GM19438 (cell line): ENCODE measurements around the gene PLSCR1.
A peak's percentile ranks its signal among the peaks of the same experiment; 100 is the strongest.
"Not testable (repeated sequence)": the region's sequence is repeated elsewhere in the genome, so short reads cannot be mapped to it uniquely, and the experiment has no call there.

Experiments
- ATAC-seq: cut with Tn5 transposase; IDR thresholded peaks from one replicate; pipeline ENCODE4 v1.9.1; 2021; ENCODE audit warnings: low read depth; ENCODE audit not compliant: unreplicated experiment

Gene PLSCR1

GRCh38 chr3:146550743-146551510 lies 6.5 kb upstream of the PLSCR1 start:
- ATAC-seq: peak; percentile 95

- ATAC-seq: no peak
These were observed 5.7 kb upstream of the PLSCR1 start for GRCh38 chr3:146550070-146550615.

- ATAC-seq: no peak
These were observed 2.9 kb upstream of the PLSCR1 start for GRCh38 chr3:146547235-146547835.

- no peak for ATAC-seq
These were observed 2.1 kb upstream of the PLSCR1 start for GRCh38 chr3:146546366-146546965.

- ATAC-seq: no peak
These were observed 622 bp upstream of the PLSCR1 start for GRCh38 chr3:146544929-146545528.

- peak; percentile 9 for ATAC-seq
These were observed 876 bp downstream of the PLSCR1 start for GRCh38 chr3:146543461-146544001.

- ATAC-seq: no peak
These were observed 1.4 kb downstream of the PLSCR1 start for GRCh38 chr3:146542978-146543377.

- ATAC-seq: no peak
These were observed 2.2 kb downstream of the PLSCR1 start for GRCh38 chr3:146542179-146542578.

- ATAC-seq: no peak
These were observed 3.4 kb downstream of the PLSCR1 start for GRCh38 chr3:146540978-146541377.

GRCh38 chr3:146540236-146540635 lies 4.2 kb downstream of the PLSCR1 start:
- no peak for ATAC-seq

GRCh38 chr3:146539315-146539714 lies 5.1 kb downstream of the PLSCR1 start:
- ATAC-seq: no peak

GRCh38 chr3:146537603-146538002 lies 6.8 kb downstream of the PLSCR1 start:
- no peak for ATAC-seq

- no peak for ATAC-seq
These were observed 7.7 kb downstream of the PLSCR1 start for GRCh38 chr3:146536681-146537080.

- ATAC-seq: no peak
These were observed 12.0 kb downstream of the PLSCR1 start for GRCh38 chr3:146532406-146532805.

- no peak for ATAC-seq
These were observed 13.8 kb downstream of the PLSCR1 start for GRCh38 chr3:146530609-146531008.

- no peak for ATAC-seq
These were observed 15.4 kb downstream of the PLSCR1 start for GRCh38 chr3:146529021-146529420.

- no peak for ATAC-seq
These were observed 19.4 kb downstream of the PLSCR1 start for GRCh38 chr3:146524961-146525360.

GRCh38 chr3:146523531-146523930 lies 20.9 kb downstream of the PLSCR1 start:
- no peak for ATAC-seq

GRCh38 chr3:146522174-146523158 lies 21.9 kb downstream of the PLSCR1 start:
- ATAC-seq: not testable (repeated sequence)

GRCh38 chr3:146521394-146521793 lies 23.0 kb downstream of the PLSCR1 start:
- no peak for ATAC-seq
